Thyroid gland (tissue), 4 donors: Measurements from ENCODE around the gene LACTB. TPM values are rescaled to one million over a fixed set of nuclear protein-coding genes. Genes with fewer than 3 reads are reported as not detected.

Experiments
- DNase-seq, 2 donors: peaks; one replicate each; pipeline ENCODE4 v3.0.0-alpha.2; 2019
- H3K27ac ChIP-seq, 3 donors: fragments of 200-600 bp; sonication (generic); 1 replicate in 2 of 3; 2 replicates in 1 of 3; pipeline ENCODE4 v1.5.1; 2016 to 2019; ENCODE audit warnings: mild to moderate bottlenecking in 1 of 3, moderate library complexity in 1 of 3
- H3K27me3 ChIP-seq: fragments of 200-600 bp; sonication (generic); one replicate; pipeline ENCODE4 v1.5.1; 2019
- H3K36me3 ChIP-seq, 2 donors: fragments of 200-600 bp; sonication (generic); one replicate each; pipeline ENCODE4 v1.5.1; 2016 to 2019
- H3K4me1 ChIP-seq, 2 donors: fragments of 200-600 bp; sonication (generic); one replicate each; pipeline ENCODE4 v1.5.1; 2017 to 2019
- H3K4me3 ChIP-seq, 3 donors: fragments of 200-600 bp; sonication (generic); replicated peaks in 1 of 3; 1 replicate in 2 of 3; 2 replicates in 1 of 3; pipeline ENCODE4 v1.5.1; 2016; ENCODE audit warnings: mild to moderate bottlenecking in 1 of 3
- H3K9me3 ChIP-seq: fragments of 200-600 bp; sonication (generic); one replicate; pipeline ENCODE4 v1.5.1; 2017
- POLR2A ChIP-seq, 2 donors: fragments of 450-650 bp; IDR thresholded peaks; one replicate each; pipeline ENCODE4 v1.6.1; 2017; ENCODE audit warnings: antibody characterized with exemption in 2 of 2, mild to moderate bottlenecking in 2 of 2, moderate library complexity in 1 of 2
- WGBS, 2 donors: methylation state at CpG; one replicate each; pipeline ENCODE4 v1.1.5; 2017; 5-methylcytosine and 5-hydroxymethylcytosine counted together
- intact Hi-C: fragments of 100-400 bp; cut with DNase I; formaldehyde crosslinking; loops from one replicate; pipeline ENCODE4 v1.15.1; 2023
- total RNA-seq, 4 donors: library from RNA; depleted of rRNA; stranded (reverse); fragments of >200 nt; gene quantifications; one replicate each; pipeline ENCODE4 v1.2.3, GENCODE V29; 2016
- TF ChIP-seq, protein P1 (sequence below), 6 experiments: fragments of 200-600 bp in 3 of 6; fragments of 450-650 bp in 3 of 6; sonication (generic) in 3 of 6; IDR thresholded peaks; one replicate each; pipeline ENCODE4 v1.5.1; 2016 to 2019; ENCODE audit warnings: antibody characterized with exemption in 6 of 6, mild to moderate bottlenecking in 2 of 6, inconsistent platforms in 1 of 6, moderate library complexity in 1 of 6

LACTB gene
- total RNA-seq, 4 donors from 2014 or later = 8.9 to 25.9 (median 12.1) TPM

DNA sequence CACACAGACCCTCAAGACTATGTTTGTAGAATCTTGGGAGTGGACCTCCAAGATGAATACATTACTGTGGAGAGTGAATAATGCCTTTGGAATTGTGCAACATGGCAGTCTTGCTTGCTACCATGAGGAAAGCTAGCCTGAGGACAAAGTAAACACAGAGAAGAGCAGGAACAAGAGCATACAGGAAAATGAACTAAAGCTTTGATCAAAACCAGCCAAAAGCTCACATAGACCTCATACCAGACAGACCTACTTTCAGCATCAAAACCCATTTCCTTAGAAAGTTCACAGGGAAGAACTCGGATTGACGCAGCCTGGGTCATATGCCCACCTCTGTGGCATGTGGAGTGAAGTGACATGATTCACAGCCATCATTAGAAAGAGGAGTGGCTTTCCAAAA, 64.4 kb downstream of the LACTB start:
- Histone ChIP-seq H3K4me3 (no peak overlapping the region), H3K4me1 (peaks cover 7 to 10% of the 10 kb centered on the region in 2 donors), H3K27ac (no peak overlapping the region), H3K36me3 (no peaks in the 10 kb centered on the region), H3K9me3 (no peaks in the 10 kb centered on the region), H3K27me3 (no peaks in the 10 kb centered on the region)
- WGBS, 2 donors = 66 to 81% methylated on average over 2 of the region's 2 CpGs
- no peak for DNase-seq
- TF ChIP-seq, protein P1, sequence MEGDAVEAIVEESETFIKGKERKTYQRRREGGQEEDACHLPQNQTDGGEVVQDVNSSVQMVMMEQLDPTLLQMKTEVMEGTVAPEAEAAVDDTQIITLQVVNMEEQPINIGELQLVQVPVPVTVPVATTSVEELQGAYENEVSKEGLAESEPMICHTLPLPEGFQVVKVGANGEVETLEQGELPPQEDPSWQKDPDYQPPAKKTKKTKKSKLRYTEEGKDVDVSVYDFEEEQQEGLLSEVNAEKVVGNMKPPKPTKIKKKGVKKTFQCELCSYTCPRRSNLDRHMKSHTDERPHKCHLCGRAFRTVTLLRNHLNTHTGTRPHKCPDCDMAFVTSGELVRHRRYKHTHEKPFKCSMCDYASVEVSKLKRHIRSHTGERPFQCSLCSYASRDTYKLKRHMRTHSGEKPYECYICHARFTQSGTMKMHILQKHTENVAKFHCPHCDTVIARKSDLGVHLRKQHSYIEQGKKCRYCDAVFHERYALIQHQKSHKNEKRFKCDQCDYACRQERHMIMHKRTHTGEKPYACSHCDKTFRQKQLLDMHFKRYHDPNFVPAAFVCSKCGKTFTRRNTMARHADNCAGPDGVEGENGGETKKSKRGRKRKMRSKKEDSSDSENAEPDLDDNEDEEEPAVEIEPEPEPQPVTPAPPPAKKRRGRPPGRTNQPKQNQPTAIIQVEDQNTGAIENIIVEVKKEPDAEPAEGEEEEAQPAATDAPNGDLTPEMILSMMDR (IDR thresholded peaks at IDR 0.05) = no peak
- no peak for TF ChIP-seq POLR2A (IDR thresholded peaks at IDR 0.05)
- intact Hi-C loops = loop anchor here (10.0 kb wide), 1 partner anchor 89 kb away; the partner anchor contains the start of gene APH1B

GRCh38 chr15:63187589-63188226, 66.0 kb downstream of the LACTB start:
- intact Hi-C loops = loop anchor here (10.0 kb wide), 1 partner anchor 87 kb away; the partner anchor contains the start of gene APH1B
- no peak for TF ChIP-seq POLR2A (IDR thresholded peaks at IDR 0.05)
- TF ChIP-seq, protein P1 (IDR thresholded peaks at IDR 0.05) = no peak

DNA sequence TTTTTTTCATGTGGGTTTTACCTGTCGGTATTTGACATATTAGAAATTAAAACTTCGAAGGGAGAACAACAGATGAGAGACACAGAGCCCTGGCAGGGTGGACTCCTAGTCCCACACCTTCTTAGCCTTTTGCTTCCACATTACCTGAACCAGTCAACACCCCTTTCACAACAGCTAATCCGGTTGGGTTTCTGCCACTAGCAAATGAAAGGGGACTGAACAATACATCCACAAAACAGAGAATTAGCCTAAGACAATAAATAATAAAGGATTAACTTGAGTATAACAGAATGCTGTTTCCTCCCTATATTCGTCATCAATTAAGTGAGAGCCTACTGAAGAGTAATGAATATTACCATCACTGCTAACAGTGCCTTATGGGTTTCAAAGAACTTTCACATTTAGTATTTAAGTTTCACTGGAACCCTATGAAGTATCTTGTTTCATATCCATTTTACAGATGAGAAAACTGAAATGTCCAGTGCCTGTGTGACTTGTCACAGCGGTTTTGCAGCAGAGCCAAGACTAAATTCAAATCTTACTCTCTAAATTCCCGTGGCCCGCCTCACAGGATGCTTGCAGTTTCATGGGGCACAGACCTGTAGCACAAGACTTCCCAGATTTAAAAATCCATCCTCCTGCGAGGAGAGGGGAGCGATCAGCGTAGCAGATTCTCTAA, 66.7 kb downstream of the LACTB start:
- Histone ChIP-seq H3K4me1 (peaks cover 7 to 19% of the 10 kb centered on the region in 2 donors), H3K27ac (peak overlapping the region in 2 of 3 donors; percentile 30 to 43), H3K36me3 (no peaks in the 10 kb centered on the region), H3K27me3 (no peaks in the 10 kb centered on the region), H3K9me3 (no peaks in the 10 kb centered on the region), H3K4me3 (peak overlapping the region in 2 of 3 donors; percentile 38 to 64)
- intact Hi-C loops = loop anchor here (10.0 kb wide), 1 partner anchor 86 kb away; the partner anchor contains the start of gene APH1B
- WGBS, 2 donors = 45% methylated on average over 10 of the region's 10 CpGs
- TF ChIP-seq POLR2A (IDR thresholded peaks at IDR 0.05) = no peak
- TF ChIP-seq, protein P1 (IDR thresholded peaks at IDR 0.05) = no peak
- DNase-seq = no peak

More at GRCh38 chr15:63187589-63188226, 66.0 kb downstream of the LACTB start:
- Histone ChIP-seq H3K27ac (no peak overlapping the region), H3K9me3 (no peaks in the 10 kb centered on the region), H3K4me1 (peaks cover 7 to 15% of the 10 kb centered on the region in 2 donors), H3K27me3 (no peaks in the 10 kb centered on the region), H3K36me3 (no peaks in the 10 kb centered on the region), H3K4me3 (no peak overlapping the region)
- no peak for DNase-seq
- whole genome bisulfite sequencing, 2 donors = 83% methylated on average over 5 of the region's 5 CpGs

GRCh38 chr15:63188926-63189871, 67.5 kb downstream of the LACTB start, which contains the start of gene RAB8B:
RAB8B (plus strand) TSS chr15:63189606; CDS start chr15:63189625, 19 bp downstream.
- H3K9me3 ChIP-seq = no peaks in the 10 kb centered on the region
- 1 to 3% methylated on average over 8 to 32 of the region's 77 CpGs for WGBS, 2 donors
- H3K4me1 ChIP-seq = peaks cover 7 to 24% of the 10 kb centered on the region in 2 donors
- H3K27me3 ChIP-seq = no peaks in the 10 kb centered on the region
- intact Hi-C loops = loop anchor here (10.0 kb wide), 1 partner anchor 86 kb away; the partner anchor contains the start of gene APH1B
- TF ChIP-seq, protein P1 (IDR thresholded peaks at IDR 0.05) = no peak
- TF ChIP-seq POLR2A (IDR thresholded peaks at IDR 0.05) = peak in 1 of 2 donors; percentile 69
- H3K27ac ChIP-seq = peak within 1 kb of the TSS; percentile 45 to 76 (median 52)
- H3K4me3 ChIP-seq = peak within 1 kb of the TSS; percentile 64 to 83 (median 74)
- no peaks in the 10 kb centered on the region for H3K36me3 ChIP-seq
- DNase-seq = peak; percentile 98 to 99
